C1 segment of cervical spinal cord (tissue), 14 donors: Measurements from ENCODE around the gene IFNA5.

Experiments used
- DNase-seq, 14 donors: peaks; one replicate each; lab custom pipeline; 2025; lab: John Stamatoyannopoulos, UW

The IFNA5 gene

GRCh38 chr9:21305213-21305612 lies at the start of gene IFNA5:
TSS of gene IFNA5 (minus strand) at chr9:21305313. CDS start at chr9:21305256, 57 bp downstream.
- DNase-seq, result no peak

- no peak for DNase-seq
These were observed 45.7 kb upstream of the IFNA5 start, which contains the start of gene IFNA6 for GRCh38 chr9:21350787-21351186. TSS of gene IFNA6 (minus strand) at chr9:21350887. CDS start at chr9:21350887, 0 bp downstream.

- DNase-seq, result no peak
These were observed 43.4 kb upstream of the IFNA5 start for GRCh38 chr9:21348430-21348970.

GRCh38 chr9:21340735-21341134 lies 35.6 kb upstream of the IFNA5 start:
- DNase-seq, result no peak

GRCh38 chr9:21336457-21336856 lies 31.3 kb upstream of the IFNA5 start:
- DNase-seq, result peak in 1 of 14 donors; percentile 40

GRCh38 chr9:21334701-21335632 lies 29.9 kb upstream of the IFNA5 start, which contains the start of gene KLHL9:
TSS of gene KLHL9 (minus strand) at chr9:21335404. CDS start at chr9:21334859, 545 bp downstream.
- DNase-seq, result peak; percentile 55 to 95 (median 89)

- DNase-seq, result no peak
These were observed 28.1 kb upstream of the IFNA5 start for GRCh38 chr9:21333226-21333625.

GRCh38 chr9:21331676-21332402 lies 26.7 kb upstream of the IFNA5 start:
- no peak for DNase-seq

GRCh38 chr9:21326526-21327139 lies 21.5 kb upstream of the IFNA5 start:
- peak in 1 of 14 donors; percentile 66 for DNase-seq

- DNase-seq, result no peak
These were observed 18.9 kb upstream of the IFNA5 start for GRCh38 chr9:21324047-21324446.

GRCh38 chr9:21322911-21323461 lies 17.9 kb upstream of the IFNA5 start:
- no peak for DNase-seq

GRCh38 chr9:21320465-21320864 lies 15.4 kb upstream of the IFNA5 start:
- no peak for DNase-seq

- peak in 4 of 14 donors; percentile 5 to 23 (median 12) for DNase-seq
These were observed 13.1 kb upstream of the IFNA5 start for GRCh38 chr9:21317956-21318923.

GRCh38 chr9:21316860-21317259 lies 11.7 kb upstream of the IFNA5 start:
- no peak for DNase-seq

- no peak for DNase-seq
These were observed 11.1 kb upstream of the IFNA5 start for GRCh38 chr9:21316032-21316842.

- no peak for DNase-seq
These were observed 9.0 kb upstream of the IFNA5 start for GRCh38 chr9:21314152-21314551.

GRCh38 chr9:21311889-21312288 lies 6.8 kb upstream of the IFNA5 start:
- peak in 1 of 14 donors; percentile 19 for DNase-seq

- no peak for DNase-seq
These were observed 9.1 kb downstream of the IFNA5 start for GRCh38 chr9:21295992-21296391.

GRCh38 chr9:21294904-21295538 lies 10.1 kb downstream of the IFNA5 start:
- no peak for DNase-seq
